K562 (cell line): ENCODE results near the gene GDF7. TPM values are rescaled to one million over a fixed set of nuclear protein-coding genes. Genes with fewer than 3 reads are reported as not detected.

Source experiments
- ATAC-seq: fragments of 200-7000 bp; cut with Tn5 transposase; 3 replicates; pipeline ENCODE4 v1.9.1; 2020; ENCODE audit warnings: moderate library complexity
- BruUV-seq: library from RNA; stranded (reverse); fragments of 400-500 nt; replicated peaks from 2 replicates; lab custom pipeline; 2021; lab: Mats Ljungman, UMichigan
- CTCF ChIA-PET: fragments of 300-600 bp; formaldehyde crosslinking; extraction: SDS; loops from one replicate; lab custom pipeline; 2021; ENCODE audit warnings: low intra/inter-chr PET ratio; lab: Yijun Ruan, JAX
- POLR2A ChIA-PET: fragments of 300-600, 350-650 bp; sonication (Branson Sonifier 250); formaldehyde crosslinking; extraction: SDS; loops from one replicate; lab custom pipeline; 2021; ENCODE audit warnings: antibody characterized with exemption, inconsistent platforms; lab: Yijun Ruan, JAX
- DNase-seq, 4 experiments: peaks; one replicate each; pipeline versions ENCODE4 v3.0.0 to v3.0.0-alpha.2; 2011 to 2018; ENCODE audit warnings: low spot score in 3 of 4, mixed read lengths in 3 of 4; ENCODE audit errors: extremely low read depth in 1 of 4
- FAIRE-seq: peaks from 2 replicates; lab custom pipeline; 2011; peaks lifted over from hg19 to GRCh38; lab: Jason Lieb, UNC
- H2AFZ ChIP-seq: 2 replicates; pipeline ENCODE4 v1.6.0; 2011; ENCODE audit warnings: low read depth, low read length, control low read depth, inconsistent platforms
- H3K27ac ChIP-seq: fragments of 200-600 bp; 3 replicates; pipeline ENCODE4 v1.8.0; 2011; ENCODE audit warnings: low read depth, mild to moderate bottlenecking, control low read depth, inconsistent platforms, low read length, moderate library complexity, mixed read lengths; ENCODE audit errors: extremely low read depth
- H3K27me3 ChIP-seq, 2 experiments: fragments of 300-600 bp in 1 of 2; 2 replicates in 1 of 2; 3 replicates in 1 of 2; pipeline versions ENCODE4 v1.6.0 to v1.8.0; 2011; ENCODE audit warnings: inconsistent platforms in 2 of 2, low read length in 2 of 2, mild to moderate bottlenecking in 1 of 2, mixed read lengths in 1 of 2, moderate library complexity in 1 of 2; ENCODE audit not compliant: control insufficient read depth in 2 of 2, insufficient read depth in 2 of 2
- H3K36me3 ChIP-seq: fragments of 300-600 bp; 3 replicates; pipeline ENCODE4 v1.8.0; 2011; ENCODE audit warnings: mild to moderate bottlenecking, low read length, inconsistent platforms; ENCODE audit not compliant: control insufficient read depth, insufficient read depth
- H3K4me1 ChIP-seq, 2 experiments: fragments of 200-600 bp in 1 of 2; replicated peaks in 1 of 2; 2 replicates in 1 of 2; 3 replicates in 1 of 2; pipeline versions ENCODE4 v1.5.1 to v1.8.0; 2011; ENCODE audit warnings: inconsistent platforms in 2 of 2, low read length in 2 of 2, mild to moderate bottlenecking in 1 of 2, mixed read lengths in 1 of 2, moderate library complexity in 1 of 2; ENCODE audit not compliant: control insufficient read depth in 2 of 2, insufficient read depth in 2 of 2
- H3K4me2 ChIP-seq: 2 replicates; pipeline ENCODE4 v1.6.1; 2011; ENCODE audit warnings: low read length, control low read depth, inconsistent platforms, mixed read lengths; ENCODE audit not compliant: insufficient read depth
- H3K4me3 ChIP-seq: fragments of 200-600 bp; sonication (generic), shearing (Covaris generic); 2 replicates; pipeline ENCODE4 v1.5.1; 2016; ENCODE audit warnings: control low read depth, inconsistent platforms
- H3K79me2 ChIP-seq: fragments of 200-600 bp; 3 replicates; pipeline ENCODE4 v1.8.0; 2011; ENCODE audit warnings: low read length, inconsistent platforms; ENCODE audit not compliant: control insufficient read depth, insufficient read depth
- H3K9ac ChIP-seq, 2 experiments: 2 replicates each; pipeline versions ENCODE4 v1.6.0 to v1.6.1; 2011; ENCODE audit warnings: low read depth in 2 of 2, low read length in 2 of 2, control low read depth in 1 of 2, inconsistent platforms in 1 of 2, mild to moderate bottlenecking in 1 of 2, mixed read lengths in 1 of 2; ENCODE audit not compliant: insufficient read depth in 1 of 2
- H3K9me1 ChIP-seq: one replicate; pipeline ENCODE4 v1.6.0; 2011; ENCODE audit warnings: inconsistent platforms, mild to moderate bottlenecking, low read length, moderate library complexity; ENCODE audit not compliant: control insufficient read depth, insufficient read depth
- H3K9me3 ChIP-seq: replicated peaks from 2 replicates; pipeline ENCODE4 v1.5.1; 2011; ENCODE audit warnings: low read depth, low read length, inconsistent platforms; ENCODE audit not compliant: control insufficient read depth, insufficient read depth
- H4K20me1 ChIP-seq: replicated peaks from 2 replicates; pipeline ENCODE4 v1.6.1; 2011; ENCODE audit warnings: low read length, inconsistent platforms, mixed read lengths; ENCODE audit not compliant: control insufficient read depth, insufficient read depth
- ARHGAP35 ChIP-seq: fragments of 450-650 bp; IDR thresholded peaks from 2 replicates; pipeline ENCODE4 v1.6.1; 2018; ENCODE audit not compliant: partially characterized antibody
- CCAR2 ChIP-seq: fragments of 200-400 bp; formaldehyde crosslinking; IDR thresholded peaks from 2 replicates; pipeline ENCODE4 v1.6.1; 2017; ENCODE audit warnings: mild to moderate bottlenecking, low read depth, low read length
- HCFC1 ChIP-seq: IDR thresholded peaks from 2 replicates; pipeline ENCODE4 v1.6.1; 2012; ENCODE audit warnings: low read depth, low read length, improper control_type of control experiment
- HMGN3 ChIP-seq: IDR thresholded peaks from 2 replicates; pipeline ENCODE4 v1.6.1; 2011; ENCODE audit warnings: borderline replicate concordance, low read depth, mild to moderate bottlenecking, mixed read lengths, low read length; ENCODE audit not compliant: insufficient read length; ENCODE audit errors: extremely low read depth
- HOMEZ ChIP-seq: fragments of 250-450 bp; sonication (Bioruptor Pico); IDR thresholded peaks from 2 replicates; pipeline ENCODE4 v1.4.0; 2020; ENCODE audit warnings: mild to moderate bottlenecking, moderate library complexity
- KAT8 ChIP-seq: fragments of 450-650 bp; IDR thresholded peaks from 2 replicates; pipeline ENCODE4 v1.6.1; 2016; ENCODE audit warnings: low read depth, mild to moderate bottlenecking
- LARP7 ChIP-seq: fragments of 450-650 bp; IDR thresholded peaks from 2 replicates; pipeline ENCODE4 v1.6.1; 2016
- MBD2 ChIP-seq: sonication (generic); IDR thresholded peaks from 2 replicates; pipeline ENCODE4 v1.6.1; 2016; ENCODE audit warnings: low read depth, borderline replicate concordance
- MEIS2 ChIP-seq: fragments of 450-650 bp; IDR thresholded peaks from 2 replicates; pipeline ENCODE4 v1.6.1; 2014; ENCODE audit warnings: mild to moderate bottlenecking; ENCODE audit not compliant: partially characterized antibody
- PRDM10 ChIP-seq: fragments of 450-650 bp; IDR thresholded peaks from 2 replicates; pipeline ENCODE4 v1.6.1; 2018; ENCODE audit not compliant: partially characterized antibody
- SLC30A9 ChIP-seq: fragments of 250-450 bp; sonication (Bioruptor Pico); IDR thresholded peaks from 2 replicates; pipeline ENCODE4 v1.8.0; 2022; ENCODE audit warnings: mild to moderate bottlenecking, moderate library complexity
- STAT5A ChIP-seq: IDR thresholded peaks from 2 replicates; pipeline ENCODE4 v1.6.1; 2012; ENCODE audit warnings: low read length, inconsistent platforms, borderline replicate concordance
- ZNF121 ChIP-seq: sonication (generic); formaldehyde crosslinking; conservative IDR thresholded peaks from 2 replicates; pipeline ENCODE4 v1.8.0; 2022; ENCODE audit warnings: missing genetic modification reagents
- ZNF507 ChIP-seq: conservative IDR thresholded peaks from 2 replicates; pipeline ENCODE4 v1.6.1; 2017; ENCODE audit warnings: missing genetic modification characterization, missing compliant biosample characterization
- WGBS: fragments of 100-300 bp; shearing (Covaris generic); methylation state at CpG from one replicate; pipeline ENCODE4 v1.1.6; 2016; ENCODE audit warnings: low coverage, mixed read lengths; ENCODE audit not compliant: insufficient coverage; ENCODE audit errors: missing lambda C conversion rate; 5-methylcytosine and 5-hydroxymethylcytosine counted together
- in situ Hi-C: fragments of 300-500 bp; cut with MboI; formaldehyde crosslinking; loops from 4 replicates; pipeline ENCODE4 v1.15.0; 2018; ENCODE audit warnings: inconsistent platforms, mixed read lengths
- intact Hi-C: fragments of 100-400 bp; cut with micrococcal nuclease; formaldehyde crosslinking; loops from 2 replicates; pipeline ENCODE4 v1.14.2; 2022
- polyA plus RNA-seq, 8 experiments: library from polyadenylated mRNA; depleted of rRNA in 4 of 8; stranded (reverse) in 5 of 8; unstranded in 3 of 8; fragments of >200 nt; fragmentation: Nextera tagmentation in 2 of 8; fragmentation: Illumina TruSeq in 1 of 8; extraction: Ambion mirVana in 2 of 8; extraction: Trizol in 1 of 8; gene quantifications; 2 replicates each; pipeline versions ENCODE4 v1.2.1 to v1.2.3, GENCODE V29; 2011 to 2014; ENCODE audit warnings: inconsistent platforms in 1 of 8, missing spikeins in 1 of 8
- total RNA-seq, 7 experiments: library from RNA; depleted of rRNA in 6 of 7; stranded (reverse); fragments of >200 nt in 6 of 7; fragmentation: Illumina TruSeq in 2 of 7; extraction: Trizol in 2 of 7; gene quantifications; 2 replicates each; pipeline versions ENCODE4 v1.2.1 to v1.2.3, GENCODE V29; 2011 to 2021; ENCODE audit warnings: low replicate concordance in 1 of 7

The GDF7 gene
- total and polyA plus RNA-seq, 9 of the 15 experiments (the other 6 are each of a cell fraction or from before 2014, with no cell fraction given), result 0.01 TPM; not detected in 7

GRCh38 chr2:20660506-20661420 is 6.2 kb upstream of the GDF7 start:
- CTCF ChIA-PET, result interaction anchor here (0.6 to 2.1 kb wide), 7 partner anchors 16 to 1286 kb away, joined by 3 to 17 read pairs (median 3); no protein-coding TSS in a partner anchor
- Histone ChIP-seq H3K9ac (no peak overlapping the region), H2AFZ (no peak overlapping the region), H3K9me3 (no peaks in the 10 kb centered on the region), H3K4me2 (no peak overlapping the region), H3K79me2 (no peaks in the 10 kb centered on the region), H3K4me1 (peaks cover 0 to 4% of the 10 kb centered on the region in 2 experiments; a peak in 1 of 5 replicates), H4K20me1 (peaks cover 4% of the 10 kb centered on the region; the same call in 1 of the 2 replicates), H3K27ac (no peak overlapping the region), H3K36me3 (no peaks in the 10 kb centered on the region), H3K9me1 (no peaks in the 10 kb centered on the region), H3K4me3 (no peak overlapping the region), H3K27me3 (peaks cover 28 to 57% of the 10 kb centered on the region in 2 experiments)
- POLR2A ChIA-PET, result interaction anchor here (0.5 to 1.0 kb wide), 5 partner anchors 9 to 498 kb away, joined by 3 to 4 read pairs (median 3); no protein-coding TSS in a partner anchor
- no peak for FAIRE-seq
- BruUV-seq, result no TSS peak
- in situ Hi-C loops, result loop anchor here (25.0 kb wide), 1 partner anchor 602 kb away; no protein-coding TSS in a partner anchor
- intact Hi-C loops, result loop anchor here (1.0 to 10.0 kb wide), 8 partner anchors 124 to 654 kb away; no protein-coding TSS in a partner anchor
- DNase-seq, result no peak
- ATAC-seq, result no peak
- WGBS, result 0% methylated on average over 8 of the region's 8 CpGs
- no peak for TF ChIP-seq MBD2
- no peak for TF ChIP-seq ARHGAP35
- TF ChIP-seq HMGN3, result no peak
- TF ChIP-seq LARP7, result no peak
- TF ChIP-seq HCFC1, result no peak
- TF ChIP-seq SLC30A9, result no peak
- TF ChIP-seq MEIS2, result no peak
- TF ChIP-seq PRDM10, result no peak
- TF ChIP-seq HOMEZ (CRISPR knock-in tag), result no peak
- no peak for TF ChIP-seq ZNF121 (CRISPR knock-in tag)
- TF ChIP-seq CCAR2, result no peak
- no peak for TF ChIP-seq KAT8
- TF ChIP-seq STAT5A, result no peak
- no peak for TF ChIP-seq ZNF507 (tag)
